Cardiac septum (tissue), 1 donor: ENCODE measurements around the gene MMP1. TPM values are rescaled to one million over a fixed set of nuclear protein-coding genes. Genes with fewer than 3 reads are reported as not detected.
"Not testable (repeated sequence)": the region's sequence is repeated elsewhere in the genome, so short reads cannot be mapped to it uniquely, and the experiment has no call there.

Experiments
- DNase-seq: peaks from one replicate; pipeline ENCODE4 v3.0.0-alpha.2; 2020; ENCODE audit warnings: low spot score
- intact Hi-C: fragments of 100-400 bp; cut with DNase I; formaldehyde crosslinking; loops from one replicate; pipeline ENCODE4 v1.14.0; 2022
- total RNA-seq: library from RNA; stranded (reverse); fragmentation: NEBNext Ultra II Directional; extraction: Animal tissue kit (Norgen Biotek cat#: 25700); gene quantifications from one replicate; pipeline ENCODE4 v1.2.1, GENCODE V29; 2021
- donor health status: DM: no; HTN: no; CAD: no.

MMP1 gene
- total RNA-seq, 1 donor from 2014 or later, result 0.11 TPM

- no peak for DNase-seq
- intact Hi-C loops, result no loop called here
Measured at GRCh38 chr11:102770191-102770590, 27.8 kb downstream of the MMP1 start.

- no peak for DNase-seq
Measured at GRCh38 chr11:102767800-102768199, 30.2 kb downstream of the MMP1 start.

GRCh38 chr11:102763440-102763839 is 34.5 kb downstream of the MMP1 start:
- no peak for DNase-seq

More at GRCh38 chr11:102767800-102768199, 30.2 kb downstream of the MMP1 start:
- intact Hi-C loops, result no loop called here

GRCh38 chr11:102762361-102762767 is 35.6 kb downstream of the MMP1 start:
- intact Hi-C loops, result no loop called here
- DNase-seq, result no peak

More at GRCh38 chr11:102763440-102763839, 34.5 kb downstream of the MMP1 start:
- intact Hi-C loops, result no loop called here

- no peak for DNase-seq
- intact Hi-C loops, result no loop called here
Measured at GRCh38 chr11:102761646-102762238, 36.2 kb downstream of the MMP1 start.

- intact Hi-C loops, result no loop called here
- no peak for DNase-seq
Measured at GRCh38 chr11:102760344-102761035, 37.5 kb downstream of the MMP1 start.

GRCh38 chr11:102757823-102758549 is 40.0 kb downstream of the MMP1 start:
- intact Hi-C loops, result no loop called here
- no peak for DNase-seq

GRCh38 chr11:102753267-102753666 is 44.7 kb downstream of the MMP1 start:
- DNase-seq, result no peak
- intact Hi-C loops, result no loop called here

- DNase-seq, result no peak
- intact Hi-C loops, result no loop called here
Measured at GRCh38 chr11:102751673-102752072, 46.3 kb downstream of the MMP1 start.

GRCh38 chr11:102749101-102749722 is 48.7 kb downstream of the MMP1 start:
- no peak for DNase-seq
- intact Hi-C loops, result no loop called here

GRCh38 chr11:102746746-102747578 is 51.0 kb downstream of the MMP1 start:
- DNase-seq, intact Hi-C loops: not testable (repeated sequence)

Other genes starting within 250 kb of the MMP1 start
- not detected for gene MMP20, start 172.8 kb downstream of the MMP1 start, total RNA-seq
- gene MMP27, start 92.4 kb downstream of the MMP1 start, total RNA-seq, result not detected
- 0.94 TPM for gene MMP8, start 73.2 kb downstream of the MMP1 start, total RNA-seq
- gene MMP10, start 17.5 kb downstream of the MMP1 start, total RNA-seq, result not detected
- gene MMP3, start 45.4 kb upstream of the MMP1 start, total RNA-seq, result not detected
- gene MMP12, start 76.8 kb upstream of the MMP1 start, total RNA-seq, result not detected
- gene MMP13, start 157.6 kb upstream of the MMP1 start, total RNA-seq, result not detected